Fibroblast of skin of left quadriceps (primary cell): ENCODE data around the gene CCSER2.
"Not testable (repeated sequence)": the region's sequence is repeated elsewhere in the genome, so short reads cannot be mapped to it uniquely, and the experiment has no call there.

Experiments
- DNase-seq, 2 experiments: peaks; one replicate each; pipeline ENCODE4 v3.0.0-alpha.2; 2013; ENCODE audit warnings: low read depth in 2 of 2

The CCSER2 gene

DNA sequence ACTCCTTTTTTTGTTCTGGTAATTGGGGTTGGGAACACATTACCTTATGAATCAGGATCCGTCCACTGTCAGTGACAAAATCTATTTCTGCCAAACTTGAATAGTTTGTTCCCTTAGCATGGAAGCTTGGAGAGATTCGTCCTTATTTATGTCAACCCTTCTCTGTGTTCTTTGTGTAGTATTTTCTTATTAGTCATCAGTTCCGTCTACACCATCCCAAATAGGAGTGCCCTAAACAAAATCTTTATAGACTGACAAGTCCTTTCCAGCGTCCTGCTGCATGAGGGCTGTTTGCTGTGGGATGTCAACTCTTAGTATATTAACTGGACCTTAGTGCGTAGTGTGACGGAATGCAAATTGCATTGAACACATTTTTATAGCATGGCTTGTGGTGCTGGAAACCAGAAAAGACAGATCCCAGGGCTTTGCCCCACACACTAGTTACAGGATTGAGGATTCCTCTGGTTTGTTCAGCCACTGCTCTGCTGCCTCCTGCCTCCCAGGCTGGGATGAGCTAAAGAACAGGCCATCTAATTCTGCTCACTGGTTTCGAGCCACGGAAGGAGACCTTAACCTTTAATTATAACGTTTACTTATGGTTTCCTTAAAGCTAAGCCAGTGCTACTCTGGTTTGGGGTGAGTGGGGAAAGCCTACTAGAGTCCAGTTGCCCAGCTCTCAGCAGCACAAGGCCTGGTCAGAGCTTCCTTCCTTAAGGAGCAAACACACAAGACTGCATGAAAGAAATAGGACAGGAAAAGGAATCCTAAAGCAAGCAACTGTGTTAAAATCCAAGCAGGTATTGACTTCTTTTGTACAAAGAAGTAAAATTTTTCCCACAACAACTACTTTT, 194.4 kb downstream of the CCSER2 start:
- DNase-seq: no peak

DNA sequence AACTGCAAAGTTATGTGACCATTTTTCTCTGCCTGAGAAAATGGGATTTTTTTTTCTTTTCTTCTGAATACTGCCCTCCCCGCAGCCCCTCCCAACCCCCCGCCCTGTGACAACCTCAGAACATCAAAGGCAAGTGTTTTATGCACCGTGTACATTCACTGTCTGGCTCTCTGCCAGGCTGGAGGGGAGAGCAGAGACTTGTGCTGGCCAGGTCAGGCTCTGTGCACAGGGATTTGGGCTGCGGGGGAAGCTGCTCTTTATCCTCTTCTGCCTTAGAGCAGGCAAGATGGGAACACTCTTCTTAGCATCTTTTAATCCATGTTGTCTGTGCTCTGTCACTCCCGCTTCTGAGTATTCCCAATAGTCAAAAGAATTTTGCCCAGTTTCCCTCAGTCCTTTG, 195.1 kb downstream of the CCSER2 start:
- no peak for DNase-seq

DNA sequence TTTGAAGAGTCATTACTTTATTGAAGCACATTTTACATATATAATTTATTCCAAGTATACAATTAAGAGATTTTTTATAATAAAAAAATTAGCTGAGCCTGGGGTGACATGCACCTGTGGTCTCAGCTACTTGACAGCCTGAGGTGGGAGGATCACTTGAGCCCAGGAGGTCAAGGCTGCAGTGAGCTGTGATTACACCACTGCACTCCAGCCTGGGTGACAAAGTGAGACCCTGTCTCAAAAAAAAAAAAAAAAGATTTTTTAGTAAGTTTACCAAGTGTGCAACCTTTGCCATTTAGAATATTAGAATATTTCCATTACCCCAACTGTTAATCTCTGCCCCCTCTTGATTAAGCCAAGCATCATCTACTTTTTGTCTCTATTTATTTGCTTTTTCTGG, 196.0 kb downstream of the CCSER2 start:
- no peak for DNase-seq

DNA sequence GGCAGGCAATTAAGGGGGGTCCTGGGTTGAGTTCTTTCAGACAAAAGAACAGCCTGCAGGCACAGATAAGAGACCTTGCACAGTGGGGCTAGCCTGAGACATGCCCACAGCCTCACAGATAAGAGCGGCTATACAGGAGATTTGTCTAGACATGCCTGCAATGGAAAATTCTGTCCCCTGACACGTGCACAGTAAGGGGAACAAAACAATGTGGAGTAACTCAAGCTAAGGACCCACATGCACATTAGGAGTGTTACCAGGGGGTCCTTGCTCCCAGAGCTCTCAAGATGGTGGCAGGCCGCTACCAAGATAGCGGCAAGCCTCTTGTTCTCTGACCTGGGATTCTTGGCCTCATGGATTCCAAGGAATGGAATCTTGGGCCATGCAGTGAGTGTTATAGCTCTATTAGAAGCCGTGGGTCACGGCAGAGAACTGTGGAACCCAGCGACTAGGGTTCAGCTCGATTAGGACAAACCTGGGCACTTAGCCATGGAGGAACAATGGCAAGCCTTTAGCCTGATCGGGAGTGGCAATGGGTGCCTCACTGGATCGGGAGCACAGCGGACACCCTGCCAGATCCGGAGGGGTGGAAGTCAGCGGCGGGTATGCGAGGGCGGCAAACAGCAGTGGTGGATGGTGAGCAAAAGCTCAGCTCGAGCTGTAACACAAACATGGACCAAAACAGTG, 196.9 kb downstream of the CCSER2 start:
- DNase-seq: no peak

DNA sequence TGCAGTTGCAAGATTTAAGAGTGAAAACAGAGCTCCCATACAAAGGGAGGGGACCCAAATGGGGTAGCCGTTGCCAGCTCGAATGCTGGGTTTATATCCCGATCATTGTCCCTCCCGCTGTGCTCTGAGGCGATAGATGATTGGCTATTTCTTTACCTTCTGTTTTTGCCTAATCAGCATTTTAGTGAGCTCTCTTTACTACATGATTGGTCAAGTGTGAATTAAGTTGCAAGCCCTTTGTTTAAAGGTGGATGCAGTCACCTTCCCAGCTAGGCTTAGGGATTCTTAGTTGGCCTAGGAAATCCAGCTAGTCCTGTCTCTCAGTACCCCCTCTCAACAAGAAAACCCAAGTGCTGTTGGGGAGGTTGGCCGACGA, 197.4 kb downstream of the CCSER2 start:
- not testable (repeated sequence) for DNase-seq

DNA sequence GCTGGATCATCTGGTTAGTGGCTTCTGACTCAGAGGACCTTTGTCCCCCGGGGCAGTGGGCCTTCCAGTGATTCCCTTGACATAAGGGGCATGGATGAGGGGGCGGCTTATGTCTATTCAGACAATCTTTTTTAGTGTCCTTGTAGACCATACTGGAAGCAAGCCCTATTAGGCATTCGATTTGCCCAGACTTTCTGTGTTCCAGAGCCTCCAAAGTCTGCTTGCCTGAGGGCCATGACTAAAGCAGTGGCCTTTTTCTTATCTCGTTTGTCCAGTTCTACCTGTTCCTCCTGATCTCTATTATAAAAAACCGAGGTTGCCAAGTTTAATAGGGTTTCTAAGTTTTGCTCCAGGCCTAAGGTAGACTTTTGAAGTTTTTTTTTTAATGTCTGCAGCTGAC, 199.0 kb downstream of the CCSER2 start:
- DNase-seq: not testable (repeated sequence)

DNA sequence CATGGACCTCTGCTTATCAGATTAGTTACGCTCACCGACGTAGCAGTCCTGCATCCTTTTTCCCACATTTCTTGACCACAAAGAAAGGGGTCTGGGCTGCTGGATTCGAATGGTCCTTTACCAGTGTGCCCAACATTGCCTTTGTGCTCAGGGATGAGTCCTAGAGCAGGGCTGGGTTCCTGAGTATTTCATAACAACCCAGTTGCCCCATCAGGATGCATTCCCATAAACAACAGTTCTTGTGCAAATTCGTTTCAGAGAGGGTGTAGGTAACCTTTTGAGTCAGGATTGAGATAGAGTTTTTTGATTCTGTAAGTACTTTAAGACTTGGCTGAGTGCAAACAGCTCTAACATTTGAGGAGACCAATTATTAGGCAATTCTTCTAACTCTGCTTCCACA, 200.1 kb downstream of the CCSER2 start:
- not testable (repeated sequence) for DNase-seq

DNA sequence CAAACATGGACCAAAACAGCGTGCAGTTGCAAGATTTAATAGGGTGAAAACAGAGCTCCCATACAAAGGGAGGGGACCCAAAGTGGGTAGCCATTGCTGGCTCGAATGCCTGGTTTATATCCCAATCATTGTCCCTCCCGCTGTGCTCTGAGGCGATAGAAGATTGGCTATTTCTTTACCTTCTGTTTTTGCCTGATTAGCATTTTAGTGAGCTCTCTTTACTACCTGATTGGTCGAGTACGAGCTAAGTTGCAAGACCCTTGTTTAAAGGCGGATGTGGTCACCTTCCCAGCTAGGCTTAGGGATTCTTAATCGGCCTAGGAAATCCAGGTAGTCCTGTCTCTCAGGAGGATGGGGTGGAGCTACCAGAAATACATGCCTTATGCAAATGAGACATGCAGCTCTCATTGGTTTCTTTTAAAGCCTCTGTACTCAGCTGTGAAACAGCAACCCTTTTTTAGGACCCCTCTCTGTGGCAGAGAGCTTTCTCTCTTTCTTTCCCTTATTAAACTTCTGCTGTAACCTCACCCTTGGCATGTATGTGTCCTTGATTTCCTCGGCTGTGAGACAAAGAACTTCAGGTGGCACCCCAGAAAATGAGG, 202.4 kb downstream of the CCSER2 start:
- no peak for DNase-seq

DNA sequence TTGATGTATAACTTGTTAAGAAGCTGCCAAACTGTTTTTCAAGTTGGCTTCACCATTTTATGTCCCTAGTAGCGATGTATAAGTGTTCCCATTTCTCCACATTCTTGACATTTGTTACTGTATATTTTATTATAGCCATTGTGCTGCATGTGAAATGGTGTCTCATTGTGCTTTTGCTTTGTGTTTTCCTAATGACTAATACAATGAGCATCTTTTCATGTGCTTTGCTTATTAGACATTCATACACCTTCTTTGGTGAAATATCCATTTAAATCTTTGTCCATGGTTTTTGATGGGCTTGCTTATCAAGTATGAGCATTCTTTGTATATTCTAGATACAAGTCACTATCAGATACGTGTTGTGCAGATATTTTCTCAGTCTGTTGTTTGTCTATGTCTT, 203.0 kb downstream of the CCSER2 start:
- no peak for DNase-seq

DNA sequence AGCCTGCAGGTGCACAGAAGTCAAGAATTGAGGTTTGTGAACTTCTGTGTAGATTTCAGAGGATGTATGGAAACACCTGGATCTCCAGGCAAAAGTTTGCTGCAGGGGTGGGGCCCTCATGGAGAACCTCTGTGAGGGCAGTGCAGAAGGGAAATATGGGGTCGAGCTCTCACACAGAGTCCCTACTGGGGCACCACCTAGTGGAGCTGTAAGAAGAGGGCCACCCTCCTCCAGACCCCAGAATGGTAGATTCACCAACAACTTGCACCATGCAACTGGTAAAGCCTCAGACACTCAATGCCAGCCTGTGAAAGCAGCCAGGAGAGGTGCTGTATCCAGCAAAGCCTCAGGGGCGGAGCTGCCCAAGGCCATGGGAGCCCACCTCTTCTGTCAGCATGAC, 205.8 kb downstream of the CCSER2 start:
- DNase-seq: no peak

DNA sequence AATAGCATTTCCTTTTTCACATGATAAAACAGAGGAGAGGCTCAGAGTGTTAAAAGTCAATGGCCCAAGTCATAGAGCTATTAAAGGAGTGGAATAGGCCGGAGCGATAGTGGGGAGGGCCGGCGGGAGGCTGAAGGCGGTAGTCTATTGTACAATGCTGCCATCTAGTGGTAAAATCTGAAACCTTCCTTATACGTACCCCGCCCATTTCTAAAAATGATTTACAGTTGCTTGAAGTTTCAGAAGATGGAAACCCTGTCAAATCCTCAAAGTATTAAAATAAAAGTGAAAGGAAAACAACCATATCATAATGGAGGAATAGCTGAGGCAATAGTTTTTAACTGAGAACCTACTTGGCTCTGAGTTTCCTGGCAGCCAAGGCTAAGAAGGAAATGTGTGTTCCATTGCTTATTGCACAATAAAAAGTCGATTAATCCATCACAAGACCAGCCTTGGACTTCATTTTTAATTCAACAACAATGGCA, 209.1 kb downstream of the CCSER2 start:
- DNase-seq: peak; percentile 29

DNA sequence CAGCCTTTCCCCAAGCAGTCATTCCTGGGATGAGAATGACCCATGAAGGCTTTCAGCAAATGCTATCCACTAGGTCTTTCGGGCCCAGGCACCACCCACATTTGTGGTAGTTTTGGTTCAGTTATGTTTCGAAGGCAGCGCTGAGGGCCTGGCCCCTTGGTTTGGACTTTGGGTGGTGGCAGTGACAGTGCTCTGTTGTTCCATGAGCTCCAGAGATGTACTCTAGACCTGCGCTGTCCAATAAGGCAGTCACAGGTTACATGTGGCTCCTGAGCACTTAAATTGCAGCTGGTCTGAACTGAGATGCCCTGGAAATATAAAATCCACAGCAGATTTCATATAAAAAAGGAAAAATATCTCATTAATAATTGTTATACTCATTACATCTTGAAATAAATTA, 209.6 kb downstream of the CCSER2 start:
- DNase-seq: no peak

DNA sequence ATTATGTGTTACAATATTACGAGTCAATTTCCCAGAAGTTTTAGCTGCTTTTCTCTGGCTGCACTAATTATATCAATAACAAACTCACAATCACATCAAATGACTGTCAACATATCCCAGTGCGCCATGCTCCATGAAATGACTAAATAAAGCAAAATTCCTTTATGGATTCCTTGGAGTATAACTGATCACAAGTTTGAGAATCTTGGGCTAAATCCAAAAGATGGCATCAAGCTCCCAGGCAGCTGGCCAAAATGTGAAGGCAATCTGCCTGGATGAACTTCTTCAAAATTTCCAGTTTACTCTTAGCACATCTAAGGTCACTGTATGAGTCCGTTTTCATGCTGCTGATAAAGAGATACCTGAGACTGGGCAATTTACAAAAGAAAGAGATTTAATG, 210.8 kb downstream of the CCSER2 start:
- peak in 1 of 2 experiments; percentile 31 for DNase-seq

DNA sequence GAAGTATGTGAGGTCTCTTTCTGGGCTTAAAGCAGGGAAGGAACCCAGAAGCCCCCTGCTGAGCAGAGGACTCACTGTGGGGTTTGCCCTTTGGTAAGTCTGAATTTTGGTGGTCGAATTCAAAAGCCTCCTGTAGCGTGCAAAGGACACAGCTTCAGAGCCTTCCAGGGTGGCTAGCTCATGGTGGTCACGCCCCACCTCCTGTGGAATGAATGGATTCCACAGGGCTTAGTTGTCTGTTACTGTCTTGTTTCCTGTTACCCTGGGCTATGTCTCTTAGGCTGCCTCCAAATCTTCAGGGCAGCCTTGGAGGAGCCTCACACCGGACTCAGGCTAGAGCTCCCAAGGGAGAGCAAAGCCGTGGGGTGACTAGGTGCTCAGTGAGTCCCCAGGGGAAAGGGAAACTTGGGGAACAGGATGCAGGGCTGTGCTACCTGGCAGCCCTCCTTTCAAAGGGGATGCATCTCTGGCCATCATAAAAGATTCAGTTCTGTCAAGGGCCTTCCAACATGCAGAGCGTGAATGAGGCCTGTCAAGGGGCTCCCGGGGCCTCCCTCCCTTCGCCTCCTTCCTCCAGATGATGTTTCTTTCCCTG, 211.7 kb downstream of the CCSER2 start:
- DNase-seq: peak; percentile 56 to 63

DNA sequence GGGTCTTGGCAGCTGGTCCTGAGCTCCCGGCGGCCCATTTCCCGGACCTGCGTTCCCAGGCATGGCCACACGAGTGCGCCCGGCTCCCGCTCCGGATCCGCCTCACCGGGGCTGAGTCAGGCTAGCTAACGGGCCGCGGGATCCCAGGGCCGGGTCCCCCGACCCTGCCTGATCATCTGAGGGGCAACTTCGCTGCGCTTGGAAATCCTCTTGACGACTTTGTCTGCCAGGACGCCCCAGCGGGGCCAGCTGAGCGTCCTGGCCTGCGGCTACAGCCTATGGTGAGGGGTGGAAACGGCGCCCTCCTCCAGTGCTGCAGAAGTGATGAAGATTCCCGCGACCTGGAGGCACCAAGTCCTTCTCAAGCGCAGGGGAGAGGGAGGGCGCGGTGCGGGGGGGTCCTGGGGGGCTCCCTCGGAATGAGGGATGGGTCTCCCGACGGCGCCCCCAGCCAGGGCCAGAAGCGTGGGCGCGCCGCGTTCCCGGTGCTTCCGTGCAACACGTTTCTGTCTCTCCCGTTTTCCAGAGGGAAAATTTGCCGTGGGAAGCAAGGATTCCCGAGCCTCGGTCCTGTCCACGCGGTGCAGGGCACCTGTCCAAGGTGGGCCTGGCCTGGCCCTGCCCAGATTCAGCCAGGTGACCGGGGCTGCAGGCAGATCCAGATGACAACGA, 212.4 kb downstream of the CCSER2 start:
- peak in 1 of 2 experiments; percentile 31 for DNase-seq

DNA sequence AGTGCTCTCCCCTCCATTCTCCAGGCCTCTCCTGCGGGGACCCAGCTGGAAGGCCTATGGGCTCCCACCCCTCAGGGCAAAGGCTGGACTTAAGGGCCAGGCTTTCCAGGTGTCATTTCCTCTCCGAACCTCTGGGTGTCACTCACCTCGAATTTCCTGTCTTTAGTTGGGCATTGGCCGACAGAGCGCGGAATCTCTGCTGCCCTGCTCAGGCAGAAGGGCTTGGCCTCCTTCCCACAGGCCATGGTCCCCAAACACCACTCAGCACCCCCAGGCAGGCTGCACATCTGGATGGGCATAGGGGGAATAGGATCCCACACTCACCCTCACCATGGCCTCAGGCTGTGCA, 212.9 kb downstream of the CCSER2 start:
- DNase-seq: no peak

DNA sequence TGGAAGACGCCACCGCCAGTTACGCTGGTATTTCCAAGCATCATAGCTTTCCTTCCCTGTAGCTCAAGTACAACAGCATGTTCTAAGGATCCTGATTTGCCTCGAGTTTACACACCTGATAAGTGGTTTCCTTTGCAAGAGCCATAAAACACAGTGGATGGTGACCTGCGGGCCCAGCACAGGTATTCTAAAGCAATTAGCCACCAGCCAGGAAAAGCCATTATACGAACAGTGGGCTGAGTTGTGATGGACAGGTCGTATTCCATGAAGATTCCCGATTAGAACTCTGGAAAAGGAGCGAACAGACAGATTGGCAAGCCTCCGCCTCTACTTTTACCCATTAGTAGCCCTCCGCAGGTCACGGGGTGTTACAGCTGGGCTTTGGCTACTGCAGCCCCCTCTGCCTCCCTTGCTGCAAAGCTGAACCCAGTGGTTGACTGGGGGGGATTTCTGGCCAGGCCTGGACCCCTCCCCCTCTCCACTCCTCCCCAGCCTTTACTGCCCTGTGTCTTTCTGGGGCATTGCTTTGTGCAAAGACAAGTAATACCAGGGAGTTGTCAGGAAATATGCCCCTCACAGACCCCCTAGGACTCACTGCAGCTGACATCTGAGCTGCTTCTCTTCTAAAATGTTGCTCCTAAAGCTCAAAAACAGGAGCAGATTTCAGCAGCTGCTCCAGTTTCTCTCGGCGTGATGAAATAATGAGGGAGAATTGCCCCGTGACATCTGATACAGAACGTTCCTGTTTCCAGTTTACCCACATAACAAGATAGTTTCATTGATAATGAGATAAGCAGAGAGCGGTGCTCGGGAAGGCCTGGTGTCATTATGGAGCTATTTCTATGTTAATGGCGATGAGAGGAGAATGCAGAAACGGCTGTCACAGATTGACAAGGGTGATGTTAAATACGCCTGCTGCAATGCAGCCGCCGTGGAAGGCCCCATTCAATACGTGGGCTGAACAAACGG, 214.4 kb downstream of the CCSER2 start:
- peak in 1 of 2 experiments; percentile 6 for DNase-seq

DNA sequence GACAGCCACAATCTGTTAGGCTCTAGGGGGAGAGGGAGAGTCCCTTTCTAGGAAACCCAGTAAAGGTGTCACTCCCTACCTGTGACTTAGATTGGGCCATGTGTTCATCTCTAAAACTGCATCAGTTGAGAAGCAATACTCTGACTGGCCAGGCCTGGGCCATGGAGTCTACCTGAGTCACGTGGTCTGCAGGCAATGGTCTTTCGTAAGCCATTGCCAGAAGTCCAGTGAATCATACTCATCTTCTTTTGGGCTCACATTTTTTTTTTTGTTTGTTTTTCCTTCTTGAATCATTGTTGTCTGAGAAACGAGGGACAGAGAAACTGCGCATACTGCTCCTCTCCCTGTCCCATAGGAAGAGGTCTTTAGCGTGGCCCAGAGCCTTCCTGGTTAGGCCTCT, 215.6 kb downstream of the CCSER2 start:
- DNase-seq: no peak

DNA sequence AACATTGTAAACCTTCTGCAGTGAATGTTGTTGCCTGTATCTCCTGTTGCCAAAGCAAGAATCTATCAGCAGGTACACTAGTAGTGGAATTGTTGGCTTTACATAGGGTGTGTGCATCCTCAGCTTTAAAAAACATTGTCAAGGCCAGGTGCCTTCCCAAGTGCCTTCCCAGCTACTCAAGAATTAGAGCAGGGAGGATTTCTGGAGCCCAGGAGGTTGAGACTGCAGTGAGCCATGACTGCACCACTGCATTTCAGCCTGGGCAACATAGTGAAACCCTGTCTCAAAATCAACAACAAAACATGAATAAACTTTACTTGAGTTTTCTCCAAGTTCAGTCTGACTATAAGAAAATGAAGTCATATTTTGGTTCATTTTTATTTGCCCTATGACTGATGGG, 217.3 kb downstream of the CCSER2 start:
- no peak for DNase-seq

DNA sequence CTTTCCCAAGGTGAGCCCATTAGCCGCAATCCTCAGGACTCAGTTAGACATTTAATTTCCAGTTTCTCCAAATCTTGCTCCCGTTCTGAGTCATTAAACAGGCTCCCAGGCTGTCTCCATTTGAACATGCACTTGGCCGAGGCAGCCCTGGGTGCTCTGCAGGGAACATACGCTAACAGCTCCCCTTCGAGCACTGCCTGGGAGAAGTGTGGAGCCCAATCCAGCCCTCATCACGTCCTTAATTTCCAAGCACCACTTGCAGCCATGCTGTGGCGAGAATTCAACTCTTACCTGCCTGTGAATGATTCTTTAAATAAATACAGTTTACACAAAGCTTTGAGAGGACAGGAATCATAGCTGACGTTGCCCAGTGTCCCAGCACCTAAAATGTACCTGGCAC, 218.2 kb downstream of the CCSER2 start:
- no peak for DNase-seq

DNA sequence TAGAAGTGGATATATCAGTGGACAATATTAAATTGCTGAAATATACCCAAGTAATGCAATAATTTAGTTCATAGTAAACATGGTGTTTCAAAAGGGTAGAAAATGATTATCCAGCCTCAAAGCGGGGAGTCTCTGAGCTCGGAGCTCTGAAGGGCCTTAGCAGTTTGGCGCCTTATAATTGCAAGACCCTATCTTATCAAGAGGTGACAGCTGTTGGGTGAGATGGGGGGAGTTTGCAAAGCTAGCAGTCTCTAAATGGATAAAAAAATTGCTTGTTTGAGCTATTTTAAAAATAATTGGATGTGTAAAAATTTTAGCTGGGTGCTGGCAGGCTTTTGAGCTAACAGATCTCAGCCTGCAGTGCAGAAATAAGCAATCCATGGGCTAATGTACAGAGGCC, 219.2 kb downstream of the CCSER2 start:
- no peak for DNase-seq
